CD14-positive monocyte (primary cell): Measurements from ENCODE around the gene ULBP3. TPM values are rescaled to one million over a fixed set of nuclear protein-coding genes. Genes with fewer than 3 reads are reported as not detected.

Experiments used
- DNase-seq, 3 donors: peaks; one replicate each; pipeline ENCODE4 v3.0.0-alpha.2; 2011 to 2022
- H2AFZ ChIP-seq: 2 replicates; pipeline ENCODE4 v1.6.0; 2012; ENCODE audit warnings: mild to moderate bottlenecking, low read depth, low read length, inconsistent platforms; ENCODE audit not compliant: insufficient read depth, poor library complexity, severe bottlenecking
- H3K27ac ChIP-seq, 2 donors: 1 replicate in 1 of 2; 2 replicates in 1 of 2; pipeline ENCODE4 v1.5.1; 2012 to 2013; ENCODE audit warnings: low read length in 2 of 2, control low read depth in 1 of 2, inconsistent platforms in 1 of 2, low read depth in 1 of 2, mild to moderate bottlenecking in 1 of 2
- H3K27me3 ChIP-seq, 2 donors: one replicate each; pipeline versions ENCODE4 v1.6.0 to v1.6.1; 2011 to 2013; ENCODE audit warnings: low read length in 2 of 2; ENCODE audit not compliant: control insufficient read depth in 2 of 2, insufficient read depth in 2 of 2
- H3K36me3 ChIP-seq, 2 donors: replicated peaks in 1 of 2; 1 replicate in 1 of 2; 2 replicates in 1 of 2; pipeline versions ENCODE4 v1.5.1 to v1.6.1; 2012 to 2013; ENCODE audit warnings: low read length in 2 of 2, control low read depth in 1 of 2, inconsistent platforms in 1 of 2, mild to moderate bottlenecking in 1 of 2; ENCODE audit not compliant: insufficient read depth in 2 of 2, control insufficient read depth in 1 of 2
- H3K4me1 ChIP-seq, 2 donors: 1 replicate in 1 of 2; 2 replicates in 1 of 2; pipeline versions ENCODE4 v1.5.1 to v1.6.1; 2012 to 2013; ENCODE audit warnings: low read length in 2 of 2, control low read depth in 1 of 2, inconsistent platforms in 1 of 2, mild to moderate bottlenecking in 1 of 2, moderate library complexity in 1 of 2; ENCODE audit not compliant: insufficient read depth in 2 of 2, control insufficient read depth in 1 of 2
- H3K4me2 ChIP-seq: replicated peaks from 2 replicates; pipeline ENCODE3; 2012; ENCODE audit warnings: low read length, moderate library complexity, mild to moderate bottlenecking; ENCODE audit not compliant: poor library complexity, severe bottlenecking; ENCODE audit errors: extremely low read depth
- H3K4me3 ChIP-seq, 3 experiments: fragments of 200-600 bp in 1 of 3; sonication (generic) in 1 of 3; replicated peaks in 1 of 3; 1 replicate in 2 of 3; 2 replicates in 1 of 3; pipeline ENCODE4 v1.5.1; 2011 to 2013; ENCODE audit warnings: low read length in 3 of 3, mild to moderate bottlenecking in 3 of 3, control low read depth in 2 of 3, low read depth in 2 of 3, inconsistent platforms in 1 of 3, moderate library complexity in 1 of 3
- H3K79me2 ChIP-seq: 2 replicates; pipeline ENCODE4 v1.6.0; 2012; ENCODE audit warnings: mild to moderate bottlenecking, control low read depth, inconsistent platforms, low read length, moderate library complexity; ENCODE audit not compliant: insufficient read depth
- H3K9ac ChIP-seq: 2 replicates; pipeline ENCODE4 v1.6.0; 2017; ENCODE audit warnings: low read length, mild to moderate bottlenecking; ENCODE audit not compliant: insufficient read depth, poor library complexity, severe bottlenecking
- H3K9me3 ChIP-seq, 2 donors: replicated peaks in 1 of 2; 1 replicate in 1 of 2; 2 replicates in 1 of 2; pipeline versions ENCODE4 v1.5.1 to v1.6.1; 2012 to 2013; ENCODE audit warnings: low read length in 2 of 2, control low read depth in 1 of 2; ENCODE audit not compliant: control insufficient read depth in 1 of 2, insufficient read depth in 1 of 2
- H4K20me1 ChIP-seq: 2 replicates; pipeline ENCODE4 v1.6.0; 2012; ENCODE audit warnings: mild to moderate bottlenecking, low read length, control low read depth, moderate library complexity; ENCODE audit not compliant: insufficient read depth
- H3K27ac Mint-ChIP-seq, 7 donors: one replicate each; pipeline ENCODE4 v1.8.0; 2020; ENCODE audit warnings: mild to moderate bottlenecking in 7 of 7, mixed read lengths in 7 of 7, moderate library complexity in 6 of 7, inconsistent platforms in 2 of 7
- H3K27me3 Mint-ChIP-seq, 3 donors: one replicate each; pipeline ENCODE4 v1.8.0; 2021 to 2022; ENCODE audit warnings: low read depth in 3 of 3, mild to moderate bottlenecking in 3 of 3, mixed read lengths in 3 of 3, moderate library complexity in 3 of 3, inconsistent platforms in 1 of 3
- H3K36me3 Mint-ChIP-seq, 2 donors: one replicate each; pipeline ENCODE4 v1.8.0; 2020; ENCODE audit warnings: mixed read lengths in 2 of 2, inconsistent platforms in 1 of 2, mild to moderate bottlenecking in 1 of 2
- H3K4me1 Mint-ChIP-seq: one replicate; pipeline ENCODE4 v1.8.0; 2020; ENCODE audit warnings: mild to moderate bottlenecking, mixed read lengths
- H3K4me3 Mint-ChIP-seq, 2 donors: one replicate each; pipeline ENCODE4 v1.8.0; 2020; ENCODE audit warnings: mild to moderate bottlenecking in 2 of 2, mixed read lengths in 2 of 2, moderate library complexity in 1 of 2
- H3K9me3 Mint-ChIP-seq, 7 donors: one replicate each; pipeline ENCODE4 v1.8.0; 2020 to 2022; ENCODE audit warnings: mixed read lengths in 7 of 7, mild to moderate bottlenecking in 6 of 7, moderate library complexity in 6 of 7, inconsistent platforms in 2 of 7
- WGBS: methylation state at CpG from one replicate; pipeline ENCODE4 v1.1.5; 2013; ENCODE audit warnings: missing lambda C conversion rate; ENCODE audit not compliant: insufficient coverage; 5-methylcytosine and 5-hydroxymethylcytosine counted together
- intact Hi-C, 2 donors: fragments of 100-400 bp; cut with micrococcal nuclease; formaldehyde crosslinking; loops; one replicate each; pipeline versions ENCODE4 v1.15.0 to v1.15.1; 2023
- polyA plus RNA-seq, 3 donors: library from polyadenylated mRNA; depleted of rRNA in 1 of 3; unstranded in 2 of 3; stranded (reverse) in 1 of 3; fragments of 300-500 nt in 2 of 3; fragments of >200 nt in 1 of 3; fragmentation: Illumina TruSeq in 2 of 3; gene quantifications; 1 replicate in 2 of 3; 2 replicates in 1 of 3; pipeline ENCODE4 v1.2.3, GENCODE V29; 2012 to 2021
- TF ChIP-seq, protein P1 (sequence below): fragments of 200-600 bp; IDR thresholded peaks from one replicate; pipeline ENCODE4 v1.8.0; 2022; ENCODE audit warnings: antibody characterized with exemption, mild to moderate bottlenecking

The ULBP3 gene
- polyA plus RNA-seq, 3 donors, result 0.08 TPM; not detected in 2

DNA sequence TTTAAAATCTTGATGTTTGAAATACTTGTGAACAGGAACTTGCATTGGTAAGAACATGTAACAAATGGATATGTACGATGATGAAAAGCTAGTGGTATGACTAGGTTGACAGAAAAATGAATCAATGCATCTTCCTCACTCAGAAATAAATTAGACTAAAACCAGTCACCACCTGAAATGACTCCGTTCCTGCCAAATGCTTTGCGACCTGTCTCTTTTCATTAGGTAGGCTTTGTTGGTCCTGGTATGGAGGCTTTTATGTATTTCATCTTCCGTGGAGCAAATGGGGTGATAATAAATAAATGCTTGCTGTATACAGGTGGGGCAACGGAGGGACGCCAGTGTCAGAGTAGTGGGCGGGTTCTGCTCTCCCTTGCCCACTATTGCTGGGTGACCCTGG, 17.1 kb upstream of the ULBP3 start:
- peaks cover 5 to 26% (median 11%) of the 10 kb centered on the region in 3 donors for H3K27me3 Mint-ChIP-seq
- Histone ChIP-seq H2AFZ (no peak overlapping the region), H3K9me3 (no peaks in the 10 kb centered on the region), H3K36me3 (no peaks in the 10 kb centered on the region), H3K27me3 (peaks cover 0 to 2% of the 10 kb centered on the region in 2 donors), H3K27ac (no peak overlapping the region), H3K4me1 (no peaks in the 10 kb centered on the region), H3K9ac (no peak overlapping the region), H3K79me2 (no peaks in the 10 kb centered on the region), H3K4me2 (no peak overlapping the region), H4K20me1 (no peaks in the 10 kb centered on the region), H3K4me3 (no peak overlapping the region)
- no peaks in the 10 kb centered on the region for H3K36me3 Mint-ChIP-seq
- 90% methylated on average over 2 of the region's 7 CpGs for WGBS
- TF ChIP-seq, protein P1, sequence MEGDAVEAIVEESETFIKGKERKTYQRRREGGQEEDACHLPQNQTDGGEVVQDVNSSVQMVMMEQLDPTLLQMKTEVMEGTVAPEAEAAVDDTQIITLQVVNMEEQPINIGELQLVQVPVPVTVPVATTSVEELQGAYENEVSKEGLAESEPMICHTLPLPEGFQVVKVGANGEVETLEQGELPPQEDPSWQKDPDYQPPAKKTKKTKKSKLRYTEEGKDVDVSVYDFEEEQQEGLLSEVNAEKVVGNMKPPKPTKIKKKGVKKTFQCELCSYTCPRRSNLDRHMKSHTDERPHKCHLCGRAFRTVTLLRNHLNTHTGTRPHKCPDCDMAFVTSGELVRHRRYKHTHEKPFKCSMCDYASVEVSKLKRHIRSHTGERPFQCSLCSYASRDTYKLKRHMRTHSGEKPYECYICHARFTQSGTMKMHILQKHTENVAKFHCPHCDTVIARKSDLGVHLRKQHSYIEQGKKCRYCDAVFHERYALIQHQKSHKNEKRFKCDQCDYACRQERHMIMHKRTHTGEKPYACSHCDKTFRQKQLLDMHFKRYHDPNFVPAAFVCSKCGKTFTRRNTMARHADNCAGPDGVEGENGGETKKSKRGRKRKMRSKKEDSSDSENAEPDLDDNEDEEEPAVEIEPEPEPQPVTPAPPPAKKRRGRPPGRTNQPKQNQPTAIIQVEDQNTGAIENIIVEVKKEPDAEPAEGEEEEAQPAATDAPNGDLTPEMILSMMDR, result no peak
- no peak overlapping the region for H3K4me3 Mint-ChIP-seq
- no peak for DNase-seq
- intact Hi-C loops, result loop anchor here (10.0 kb wide), 1 partner anchor 309 kb away; no protein-coding TSS in a partner anchor
- H3K27ac Mint-ChIP-seq, result peak overlapping the region in 1 of 7 donors; percentile 25
- no peaks in the 10 kb centered on the region for H3K4me1 Mint-ChIP-seq
- H3K9me3 Mint-ChIP-seq, result no peaks in the 10 kb centered on the region

DNA sequence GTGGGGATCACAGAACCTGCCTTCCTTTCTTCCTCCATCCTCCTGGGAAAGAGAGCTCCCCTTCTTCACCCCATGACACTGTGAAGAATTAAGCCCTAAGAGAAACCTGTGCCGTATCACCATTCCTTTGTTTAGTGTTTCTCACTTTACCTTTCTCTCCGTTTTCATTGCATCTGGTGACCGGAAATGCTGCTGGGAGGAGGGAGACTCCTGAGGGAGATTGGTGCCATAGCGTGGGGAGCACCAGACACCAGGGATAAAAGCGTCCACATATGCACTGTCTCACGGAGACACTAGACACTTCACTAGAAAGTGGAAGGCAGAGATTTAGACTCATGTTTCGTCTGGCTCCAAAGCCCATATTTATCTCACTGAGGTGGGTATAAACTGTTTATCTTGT, 15.5 kb upstream of the ULBP3 start:
- Mint-ChIP-seq H3K4me1 (no peaks in the 10 kb centered on the region), H3K27ac (no peak overlapping the region), H3K36me3 (no peaks in the 10 kb centered on the region), H3K9me3 (no peaks in the 10 kb centered on the region), H3K4me3 (no peak overlapping the region), H3K27me3 (peaks cover 8 to 26% (median 13%) of the 10 kb centered on the region in 3 donors)
- no peak for DNase-seq
- Histone ChIP-seq H4K20me1 (no peaks in the 10 kb centered on the region), H3K4me3 (no peak overlapping the region), H3K9me3 (no peaks in the 10 kb centered on the region), H3K4me1 (no peaks in the 10 kb centered on the region), H3K27me3 (peaks cover 0 to 2% of the 10 kb centered on the region in 2 donors), H2AFZ (no peak overlapping the region), H3K9ac (no peak overlapping the region), H3K79me2 (no peaks in the 10 kb centered on the region), H3K4me2 (no peak overlapping the region), H3K36me3 (no peaks in the 10 kb centered on the region), H3K27ac (no peak overlapping the region)
- 100% methylated on average over 2 of the region's 7 CpGs for WGBS
- intact Hi-C loops, result loop anchor here (5.0 to 10.0 kb wide), 4 partner anchors 248 to 728 kb away; no protein-coding TSS in a partner anchor
- TF ChIP-seq, protein P1, result no peak
